ENCODE results near the gene MMADHC. TPM values are rescaled to one million over a fixed set of nuclear protein-coding genes. Genes with fewer than 3 reads are reported as not detected.

MMADHC gene
- total RNA-seq, 4 donors from 2014 or later, result 7.8 to 91.6 (median 44.5) TPM

DNA sequence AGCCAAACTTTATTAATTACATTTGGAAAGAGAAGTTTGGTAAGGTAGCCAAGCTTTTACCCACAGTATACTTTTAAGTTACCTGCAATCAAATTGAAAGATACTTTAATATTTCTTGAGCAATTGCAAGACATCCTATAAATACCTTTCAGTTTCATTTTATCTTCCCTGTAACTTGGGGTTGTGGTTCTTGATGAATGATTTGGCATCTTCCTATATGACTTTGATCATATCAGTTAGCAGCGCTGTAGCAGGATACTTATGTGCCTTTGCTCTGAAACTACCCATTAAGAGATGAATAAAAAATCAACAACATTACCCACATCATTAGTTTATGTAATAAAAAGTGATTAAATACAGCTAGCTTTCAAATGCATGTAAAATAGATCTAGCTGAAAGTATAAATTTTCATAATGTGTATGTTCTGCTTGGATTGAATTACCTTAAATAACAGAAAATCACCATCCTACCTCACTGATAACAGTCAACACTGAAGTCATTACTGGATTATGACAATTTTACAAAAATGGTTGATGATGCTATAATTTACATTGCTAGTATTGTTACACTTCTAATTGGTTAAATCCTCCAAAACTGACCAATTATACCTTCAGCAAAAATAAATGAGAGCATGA, 50.4 kb downstream of the MMADHC start:
- Histone ChIP-seq H3K36me3 (no peaks in the 10 kb centered on the region), H3K4me1 (no peaks in the 10 kb centered on the region), H3K27me3 (no peaks in the 10 kb centered on the region), H3K4me3 (no peak overlapping the region), H3K9me3 (no peaks in the 10 kb centered on the region), H3K27ac (no peak overlapping the region)
- no peak for TF ChIP-seq POLR2AphosphoS5 (IDR thresholded peaks at IDR 0.05)
- TF ChIP-seq POLR2A (IDR thresholded peaks at IDR 0.05), result no peak
- TF ChIP-seq EP300 (IDR thresholded peaks at IDR 0.05; ENCODE audit: low read depth), result no peak
- no peak for TF ChIP-seq CTCF (IDR thresholded peaks at IDR 0.05)
- in situ Hi-C loops (cut with MboI; ENCODE audit: low pct_ligation_motif_present in 1 of 4, low pct_unique_long_range_greater_than_20kb in 1 of 4, low sequenced_read_pairs in 3 of 4), result no loop called here
- no peak for DNase-seq
- intact Hi-C loops (cut with DNase I; ENCODE audit: low total_unique reads), result no loop called here
- WGBS, 2 donors (ENCODE audit: low coverage in 1 of 2), result 0% methylated on average over 1 of the region's 1 CpG

- Histone ChIP-seq H3K36me3 (no peaks in the 10 kb centered on the region), H3K4me1 (no peaks in the 10 kb centered on the region), H3K9me3 (no peaks in the 10 kb centered on the region), H3K27me3 (no peaks in the 10 kb centered on the region), H3K4me3 (no peak overlapping the region), H3K27ac (no peak overlapping the region)
- TF ChIP-seq POLR2AphosphoS5 (IDR thresholded peaks at IDR 0.05) (no peak), POLR2A (IDR thresholded peaks at IDR 0.05) (no peak), CTCF (IDR thresholded peaks at IDR 0.05) (no peak), EP300 (IDR thresholded peaks at IDR 0.05; ENCODE audit: low read depth) (no peak)
- DNase-seq, result no peak
- in situ Hi-C loops (cut with MboI; ENCODE audit: low pct_ligation_motif_present in 1 of 4, low pct_unique_long_range_greater_than_20kb in 1 of 4, low sequenced_read_pairs in 3 of 4), result no loop called here
- intact Hi-C loops (cut with DNase I; ENCODE audit: low total_unique reads), result no loop called here
Measured at GRCh38 chr2:149536649-149537048, 50.9 kb downstream of the MMADHC start.

- intact Hi-C loops (cut with DNase I; ENCODE audit: low total_unique reads), result no loop called here
- no peak overlapping the region for H3K4me3 ChIP-seq
- H3K4me1 ChIP-seq, result no peaks in the 10 kb centered on the region
- no peaks in the 10 kb centered on the region for H3K36me3 ChIP-seq
- H3K27me3 ChIP-seq, result no peaks in the 10 kb centered on the region
- in situ Hi-C loops (cut with MboI; ENCODE audit: low pct_ligation_motif_present in 1 of 4, low pct_unique_long_range_greater_than_20kb in 1 of 4, low sequenced_read_pairs in 3 of 4), result no loop called here
- H3K27ac ChIP-seq, result no peak overlapping the region
- no peak for DNase-seq
- 88 to 92% methylated on average over 7 of the region's 7 CpGs for WGBS, 2 donors (ENCODE audit: low coverage in 1 of 2)
- no peaks in the 10 kb centered on the region for H3K9me3 ChIP-seq
- TF ChIP-seq POLR2A (IDR thresholded peaks at IDR 0.05), result no peak
- no peak for TF ChIP-seq EP300 (IDR thresholded peaks at IDR 0.05; ENCODE audit: low read depth)
- TF ChIP-seq CTCF (IDR thresholded peaks at IDR 0.05), result no peak
- TF ChIP-seq POLR2AphosphoS5 (IDR thresholded peaks at IDR 0.05), result no peak
Measured at GRCh38 chr2:149534674-149535073, 52.9 kb downstream of the MMADHC start.

- in situ Hi-C loops (cut with MboI; ENCODE audit: low pct_ligation_motif_present in 1 of 4, low pct_unique_long_range_greater_than_20kb in 1 of 4, low sequenced_read_pairs in 3 of 4), result no loop called here
- no peaks in the 10 kb centered on the region for H3K27me3 ChIP-seq
- no peaks in the 10 kb centered on the region for H3K4me1 ChIP-seq
- H3K27ac ChIP-seq, result no peak overlapping the region
- intact Hi-C loops (cut with DNase I; ENCODE audit: low total_unique reads), result no loop called here
- DNase-seq, result no peak
- H3K4me3 ChIP-seq, result no peak overlapping the region
- no peak for TF ChIP-seq CTCF (IDR thresholded peaks at IDR 0.05)
- no peak for TF ChIP-seq POLR2A (IDR thresholded peaks at IDR 0.05)
- no peak for TF ChIP-seq EP300 (IDR thresholded peaks at IDR 0.05; ENCODE audit: low read depth)
- TF ChIP-seq POLR2AphosphoS5 (IDR thresholded peaks at IDR 0.05), result no peak
- H3K36me3 ChIP-seq, result no peaks in the 10 kb centered on the region
- no peaks in the 10 kb centered on the region for H3K9me3 ChIP-seq
- WGBS, 2 donors (ENCODE audit: low coverage in 1 of 2), result 49 to 100% methylated on average over 1 to 3 of the region's 3 CpGs
Measured at GRCh38 chr2:149528983-149529382, 58.6 kb downstream of the MMADHC start.

Data from transverse colon (tissue), 4 donors.